ENCODE data around the gene FNBP1.

FNBP1 gene

DNA sequence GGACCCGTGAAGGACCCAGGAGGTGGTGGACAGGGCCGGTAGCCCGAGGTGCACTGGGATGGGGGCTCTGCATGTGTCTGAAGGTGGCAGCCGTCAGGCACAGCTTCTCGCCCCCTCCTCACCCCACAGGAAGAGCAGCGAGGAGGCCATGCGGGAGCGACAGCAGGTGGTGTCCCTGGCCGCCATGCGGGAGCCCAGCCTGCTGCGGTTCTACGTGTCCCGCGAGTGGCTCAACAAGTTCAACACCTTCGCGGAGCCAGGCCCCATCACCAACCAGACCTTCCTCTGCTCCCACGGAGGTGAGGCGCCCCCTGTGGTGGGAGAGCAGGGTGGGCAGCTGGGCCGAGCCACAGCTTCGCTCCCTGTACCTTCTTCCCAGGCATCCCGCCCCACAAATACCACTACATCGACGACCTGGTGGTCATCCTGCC is 167.8 kb downstream of the FNBP1 start:
- DNase-seq (ENCODE audit: low spot score): no peak

DNA sequence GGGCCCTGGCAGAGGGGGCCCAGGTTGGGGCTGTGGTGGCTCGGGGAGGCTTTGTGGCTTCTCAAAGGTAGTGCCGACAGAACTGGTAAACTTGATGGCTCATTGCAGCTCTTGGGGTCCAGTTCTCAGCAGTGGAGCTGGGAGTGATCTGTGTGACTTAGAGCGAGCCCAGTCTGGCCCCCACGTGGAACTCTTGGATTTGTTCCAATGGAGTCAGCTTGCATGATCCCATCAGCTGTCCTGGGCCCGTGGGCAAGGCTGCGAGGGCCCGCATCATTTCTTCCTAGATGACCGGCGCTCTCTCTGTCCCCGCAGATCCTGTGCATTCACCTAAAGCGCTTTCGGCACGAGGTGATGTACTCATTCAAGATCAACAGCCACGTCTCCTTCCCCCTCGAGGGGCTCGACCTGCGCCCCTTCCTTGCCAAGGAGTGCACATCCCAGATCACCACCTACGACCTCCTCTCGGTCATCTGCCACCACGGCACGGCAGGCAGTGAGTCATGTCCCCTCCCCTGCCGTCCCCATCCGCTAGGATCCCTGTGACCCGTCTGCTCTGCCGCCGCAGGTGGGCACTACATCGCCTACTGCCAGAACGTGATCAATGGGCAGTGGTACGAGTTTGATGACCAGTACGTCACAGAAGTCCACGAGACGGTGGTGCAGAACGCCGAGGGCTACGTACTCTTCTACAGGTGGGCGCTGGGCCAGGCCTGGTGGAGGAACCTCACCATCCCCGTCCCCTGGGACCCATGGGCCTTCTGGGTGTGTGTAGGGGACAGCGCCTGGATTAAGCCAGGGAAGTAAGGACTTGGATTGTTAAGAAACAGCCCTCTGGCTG is 168.5 kb downstream of the FNBP1 start:
- no peak for DNase-seq (ENCODE audit: low spot score)

DNA sequence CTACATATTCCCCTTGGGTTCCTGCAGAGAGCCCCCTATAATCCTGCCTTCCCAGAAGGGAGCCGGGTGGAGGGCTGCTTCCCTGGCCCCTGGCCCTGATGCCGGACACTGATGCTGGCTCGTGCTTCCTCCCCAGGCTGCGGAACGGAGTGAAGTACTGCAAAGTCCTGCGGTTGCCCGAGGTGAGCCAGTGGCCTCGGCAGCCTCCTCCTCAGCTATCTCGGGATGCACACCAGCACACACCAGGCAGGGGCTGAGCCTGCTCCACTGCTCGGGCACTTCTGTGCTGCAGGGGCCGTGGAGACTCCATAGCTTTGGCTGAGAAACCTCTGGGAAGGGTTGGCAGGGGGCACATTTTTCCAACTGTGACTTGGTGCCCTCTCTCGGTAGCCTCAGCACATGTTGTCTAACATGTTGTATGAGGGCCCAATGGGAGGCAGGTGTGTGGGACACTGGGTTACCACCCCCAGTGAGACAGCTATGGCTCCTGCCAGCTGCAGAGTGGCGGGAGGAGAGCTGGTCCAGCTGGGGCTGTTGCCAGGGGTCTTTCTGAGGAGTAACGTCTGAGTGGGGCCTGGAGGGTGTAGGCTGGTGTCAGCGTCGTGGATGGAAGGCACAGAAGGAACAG is 169.3 kb downstream of the FNBP1 start:
- DNase-seq (ENCODE audit: low spot score): no peak

DNA sequence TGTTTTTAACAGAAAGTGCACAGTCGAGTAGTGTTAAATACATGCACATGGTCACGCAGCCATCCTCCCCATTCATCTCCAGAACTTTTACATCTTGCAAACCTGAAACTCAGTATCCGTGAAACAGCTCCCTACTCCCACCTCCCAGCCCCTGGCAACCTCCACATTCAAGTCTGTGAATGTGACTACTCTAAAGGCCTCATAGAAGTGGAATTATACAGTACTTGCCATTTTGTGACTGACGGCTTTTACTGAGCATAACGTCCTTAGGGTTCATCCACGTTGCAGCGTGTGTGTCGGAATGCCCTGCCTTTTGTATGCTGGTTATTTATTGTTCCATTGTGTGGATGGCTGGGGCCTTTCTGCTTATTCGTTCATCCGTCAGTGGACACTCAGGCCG is 171.9 kb downstream of the FNBP1 start:
- DNase-seq (ENCODE audit: low spot score): no peak

DNA sequence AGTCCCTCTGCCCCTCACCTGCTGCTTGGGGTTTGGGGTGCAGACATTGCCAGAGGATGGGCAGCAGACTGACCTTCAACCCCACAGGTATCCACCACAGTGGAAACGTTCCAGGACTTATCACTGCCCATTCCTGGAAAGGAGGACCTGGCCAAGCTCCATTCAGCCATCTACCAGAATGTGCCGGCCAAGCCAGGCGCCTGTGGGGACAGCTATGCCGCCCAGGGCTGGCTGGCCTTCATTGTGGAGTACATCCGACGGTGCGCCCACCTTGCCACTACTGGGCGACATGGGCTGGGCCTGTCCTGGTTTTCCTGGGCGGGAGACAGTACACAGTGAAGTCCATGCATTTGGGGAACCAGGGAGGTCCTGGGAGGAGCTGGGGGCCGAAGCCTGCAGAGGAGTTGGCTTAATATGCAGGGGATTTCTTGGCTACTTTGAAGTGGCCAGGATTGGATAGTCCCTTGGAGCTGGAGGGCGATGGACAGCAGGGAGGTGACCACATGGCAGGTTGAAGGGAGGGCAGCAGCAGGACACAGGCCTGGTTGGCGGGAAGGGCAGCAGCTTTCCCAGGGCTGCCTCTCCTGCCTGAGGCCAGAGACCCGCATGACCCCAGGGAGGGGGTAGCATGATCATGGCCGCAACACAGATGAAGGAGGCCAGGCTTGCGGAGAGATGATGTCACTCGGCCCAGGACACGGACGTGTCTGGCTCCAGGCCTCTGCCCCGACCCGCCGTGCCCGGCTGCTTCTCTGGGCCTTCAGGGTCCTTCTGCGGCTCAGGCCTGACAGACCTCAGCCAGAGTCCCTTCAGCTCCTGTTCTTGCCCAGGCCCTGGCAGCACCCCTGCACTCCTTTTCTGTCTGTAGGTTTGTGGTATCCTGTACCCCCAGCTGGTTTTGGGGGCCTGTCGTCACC is 173.1 kb downstream of the FNBP1 start:
- no peak for DNase-seq (ENCODE audit: low spot score)

DNA sequence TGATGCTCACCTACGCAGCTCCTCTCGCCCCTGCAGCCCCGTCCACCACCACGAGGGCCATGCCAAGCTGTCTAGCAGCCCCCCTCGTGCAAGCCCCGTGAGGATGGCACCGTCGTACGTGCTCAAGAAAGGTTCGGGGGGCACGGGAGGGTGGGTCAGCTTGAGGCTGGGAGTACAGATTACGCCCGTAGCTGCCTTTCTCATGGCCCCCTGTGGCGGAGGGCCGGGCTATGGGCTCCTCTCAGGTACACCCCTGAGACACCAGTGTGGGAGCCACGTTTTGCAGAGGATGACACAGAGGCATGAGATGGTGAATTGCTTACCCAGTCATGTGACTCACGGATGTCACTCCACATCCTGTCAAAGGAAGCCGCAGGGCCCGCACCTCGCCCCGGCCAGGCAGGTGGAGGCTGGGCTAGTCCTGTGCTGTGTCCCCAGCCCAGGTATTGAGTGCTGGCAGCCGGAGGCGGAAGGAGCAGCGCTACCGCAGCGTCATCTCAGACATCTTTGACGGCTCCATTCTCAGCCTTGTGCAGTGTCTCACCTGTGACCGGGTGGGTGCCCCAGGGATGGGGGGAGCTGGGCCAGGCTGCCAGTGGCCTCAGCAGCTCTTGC is 174.0 kb downstream of the FNBP1 start:
- no peak for DNase-seq (ENCODE audit: low spot score)

DNA sequence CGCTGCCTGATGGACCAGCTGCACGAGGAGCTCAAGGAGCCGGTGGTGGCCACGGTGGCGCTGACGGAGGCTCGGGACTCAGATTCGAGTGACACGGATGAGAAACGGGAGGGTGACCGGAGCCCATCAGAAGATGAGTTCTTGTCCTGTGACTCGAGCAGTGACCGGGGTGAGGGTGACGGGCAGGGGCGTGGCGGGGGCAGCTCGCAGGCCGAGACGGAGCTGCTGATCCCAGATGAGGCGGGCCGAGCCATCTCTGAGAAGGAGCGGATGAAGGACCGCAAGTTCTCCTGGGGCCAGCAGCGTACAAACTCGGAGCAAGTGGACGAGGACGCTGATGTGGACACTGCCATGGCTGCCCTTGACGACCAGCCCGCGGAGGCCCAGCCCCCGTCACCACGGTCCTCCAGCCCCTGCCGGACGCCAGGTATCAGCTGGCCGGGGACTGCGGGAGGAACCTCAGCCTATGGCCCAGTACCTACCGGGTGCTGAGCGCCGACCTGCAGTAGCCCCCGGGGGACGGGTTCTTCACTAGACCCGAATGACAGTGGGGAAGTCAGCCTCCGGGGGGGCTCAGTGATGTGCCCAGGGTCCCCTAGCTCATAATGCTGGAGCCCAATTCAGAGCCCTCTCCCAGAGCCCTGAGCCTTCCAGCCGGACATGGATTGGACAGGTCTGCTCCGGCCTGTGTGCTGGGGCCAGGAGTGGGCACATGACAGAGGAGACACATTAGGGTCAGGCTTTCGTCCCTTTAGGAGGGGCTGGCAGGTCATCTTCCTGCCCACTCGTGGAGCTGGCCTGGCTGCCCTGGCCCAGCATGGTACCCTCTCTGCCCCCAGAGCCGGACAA is 174.7 kb downstream of the FNBP1 start:
- no peak for DNase-seq (ENCODE audit: low spot score)

DNA sequence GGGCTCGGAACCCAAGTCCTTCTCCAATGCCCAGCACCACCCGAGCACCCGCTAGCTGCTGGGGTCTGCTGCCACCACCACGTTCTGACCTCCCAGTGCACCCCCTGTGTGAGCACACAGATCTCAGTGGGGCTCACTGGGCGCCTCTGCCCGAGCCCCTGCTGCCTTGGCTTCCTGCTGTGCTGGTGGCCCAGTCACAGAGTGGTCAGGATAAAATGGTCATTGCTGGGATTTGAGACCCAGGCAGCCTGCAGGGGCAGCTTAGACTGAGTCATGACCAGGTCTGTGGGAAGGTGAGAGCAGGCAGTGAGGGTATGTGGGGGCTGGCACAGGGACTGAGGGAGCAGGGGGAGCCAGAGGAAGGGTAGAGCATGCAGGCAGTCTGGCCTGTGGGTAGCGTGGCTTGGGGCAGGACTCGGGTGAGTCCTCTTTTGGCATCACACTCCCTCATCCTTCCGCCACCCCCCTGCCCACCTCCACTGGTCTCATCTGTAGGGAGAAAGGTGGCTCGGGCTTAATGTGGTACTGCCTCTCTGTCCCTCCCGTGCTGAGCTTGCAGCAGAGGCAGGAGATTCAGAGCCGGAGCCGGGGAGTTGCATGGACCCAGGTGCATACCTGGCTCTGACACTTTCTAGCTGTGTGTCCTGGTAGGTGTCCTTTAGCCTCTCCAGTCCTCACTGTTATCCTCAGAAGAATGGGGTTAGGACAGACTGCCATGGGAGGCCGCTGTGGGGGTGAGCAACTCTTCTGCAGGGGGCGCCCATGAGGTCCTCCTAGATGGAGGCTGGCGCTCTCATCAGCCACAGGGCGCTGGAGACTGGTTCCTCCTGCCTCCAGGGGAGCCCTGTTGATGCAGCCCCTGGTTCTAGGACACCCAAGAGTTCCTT is 175.6 kb downstream of the FNBP1 start:
- DNase-seq (ENCODE audit: low spot score): no peak

DNA sequence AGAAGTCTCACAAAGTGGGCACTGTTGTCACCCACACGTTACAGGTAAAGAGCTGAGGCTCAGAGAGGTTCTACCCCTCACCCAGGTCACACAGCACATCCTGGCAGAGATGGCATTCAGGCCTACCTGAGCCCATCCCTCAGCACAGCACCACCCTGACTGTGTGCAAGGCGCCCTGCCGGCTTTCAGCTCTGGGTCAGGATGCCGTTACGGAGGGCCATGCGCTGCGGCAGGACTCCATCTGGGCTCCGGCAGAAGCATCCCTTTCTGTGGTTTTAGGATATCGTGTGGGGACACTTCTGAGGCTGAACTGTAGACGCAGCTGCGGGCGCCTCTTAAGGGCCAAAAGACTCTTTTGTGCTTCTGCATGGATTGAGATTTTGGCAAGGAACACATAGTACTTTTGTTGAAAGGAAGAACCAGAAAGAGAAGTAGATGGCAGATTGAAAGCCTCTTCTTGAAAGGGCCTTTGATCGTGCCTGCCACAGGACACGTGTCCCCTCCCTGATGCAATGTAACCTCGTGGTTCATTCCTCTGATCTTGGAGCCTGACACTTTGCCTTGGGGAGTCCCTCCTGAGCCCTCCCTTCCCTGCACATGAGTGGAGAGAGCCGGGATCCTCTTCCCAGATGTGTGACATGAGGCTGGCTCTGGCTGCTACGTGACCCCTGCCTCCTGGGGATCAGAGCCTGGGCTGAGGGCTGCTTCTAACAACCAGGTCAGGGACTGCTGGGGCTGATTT is 176.4 kb downstream of the FNBP1 start:
- DNase-seq (ENCODE audit: low spot score): no peak

DNA sequence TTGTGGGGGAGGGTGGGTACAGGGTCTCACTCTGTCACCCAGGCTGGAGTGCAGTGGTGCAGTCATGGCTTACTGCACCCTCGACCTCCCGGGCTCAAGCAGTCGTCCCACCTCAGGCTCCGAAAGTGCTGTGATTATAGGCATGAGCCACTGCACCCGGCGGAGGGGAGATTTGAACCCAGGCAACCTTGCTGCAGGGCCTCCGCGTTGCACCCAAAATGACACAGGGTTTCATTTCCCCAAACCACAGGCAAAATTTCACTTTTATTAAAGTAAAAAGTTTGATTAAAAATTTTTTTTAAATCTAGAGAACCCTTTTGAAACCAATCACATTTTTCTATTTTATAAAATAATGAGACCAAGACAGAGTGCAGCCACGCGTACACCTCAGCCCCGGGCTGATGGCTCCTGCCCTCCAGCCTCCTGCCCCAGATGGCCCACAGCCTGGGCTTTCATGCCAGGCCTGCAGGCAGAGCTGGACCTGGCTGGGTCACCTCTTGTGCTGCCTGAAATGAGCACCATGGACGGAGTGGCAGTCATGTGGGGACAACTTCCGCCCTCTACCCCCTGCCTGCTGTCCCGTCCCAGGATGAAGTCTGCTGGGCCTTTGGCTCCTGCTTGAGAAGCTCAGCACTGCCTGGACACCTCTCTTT is 177.2 kb downstream of the FNBP1 start:
- no peak for DNase-seq (ENCODE audit: low spot score)

DNA sequence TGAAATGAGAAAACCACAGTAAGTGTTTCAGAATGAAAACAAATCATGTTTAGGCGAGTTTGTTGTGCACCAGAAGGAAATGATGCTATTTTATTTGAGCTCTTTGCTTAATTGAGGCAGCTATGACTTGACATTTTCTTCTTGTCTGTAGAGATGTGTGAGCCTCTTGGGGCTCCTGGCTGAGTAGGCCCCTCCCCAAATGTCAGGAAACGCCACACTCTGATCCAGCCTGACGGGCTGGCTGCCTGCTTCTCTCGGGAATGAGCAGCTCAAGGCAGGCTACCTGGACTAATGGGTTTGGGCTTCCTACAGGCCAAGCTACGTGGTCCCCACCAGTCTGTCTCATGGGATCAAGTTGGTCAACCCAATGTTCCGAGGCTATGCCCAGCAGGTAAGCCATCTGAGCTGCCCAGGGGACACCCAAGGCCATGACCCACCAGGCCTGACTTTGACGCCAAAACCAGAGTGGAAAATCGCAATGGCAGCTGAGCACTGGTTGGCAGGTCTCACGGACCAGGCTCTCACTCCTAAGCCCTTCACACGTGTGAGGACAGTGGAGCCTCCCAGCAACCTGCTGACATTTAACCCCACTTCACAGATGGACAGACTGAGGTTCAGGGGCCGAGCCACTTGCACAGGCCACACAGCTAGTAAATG is 177.9 kb downstream of the FNBP1 start:
- DNase-seq (ENCODE audit: low spot score): no peak

DNA sequence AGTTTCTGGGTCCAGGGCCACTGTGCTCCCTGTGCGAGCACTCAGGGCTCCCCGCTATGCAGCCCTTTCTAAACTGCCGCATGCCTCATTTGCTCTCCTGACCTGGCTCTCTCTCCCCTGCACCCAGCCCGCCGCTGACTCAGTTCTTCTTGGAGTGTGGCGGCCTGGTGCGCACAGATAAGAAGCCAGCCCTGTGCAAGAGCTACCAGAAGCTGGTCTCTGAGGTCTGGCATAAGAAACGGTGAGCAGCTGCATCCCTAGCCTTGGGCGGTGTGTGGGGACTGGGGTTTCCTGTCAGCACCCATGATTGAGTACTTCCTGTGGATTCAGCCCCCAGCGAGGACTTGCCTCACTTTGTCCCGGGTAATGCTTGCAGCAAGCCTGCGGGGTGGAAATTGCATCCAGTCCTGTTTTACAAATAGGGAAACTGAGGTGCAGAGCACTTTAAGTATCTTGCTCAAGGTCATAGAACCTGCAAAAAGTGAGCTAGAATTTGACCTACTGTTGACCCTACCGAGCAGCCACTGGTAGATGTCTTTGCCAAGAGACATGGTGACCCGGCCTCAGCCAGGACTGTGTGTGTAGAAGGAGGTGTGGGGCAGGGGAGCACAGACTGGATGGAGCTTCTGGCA is 179.8 kb downstream of the FNBP1 start:
- DNase-seq (ENCODE audit: low spot score): peak; percentile 55

DNA sequence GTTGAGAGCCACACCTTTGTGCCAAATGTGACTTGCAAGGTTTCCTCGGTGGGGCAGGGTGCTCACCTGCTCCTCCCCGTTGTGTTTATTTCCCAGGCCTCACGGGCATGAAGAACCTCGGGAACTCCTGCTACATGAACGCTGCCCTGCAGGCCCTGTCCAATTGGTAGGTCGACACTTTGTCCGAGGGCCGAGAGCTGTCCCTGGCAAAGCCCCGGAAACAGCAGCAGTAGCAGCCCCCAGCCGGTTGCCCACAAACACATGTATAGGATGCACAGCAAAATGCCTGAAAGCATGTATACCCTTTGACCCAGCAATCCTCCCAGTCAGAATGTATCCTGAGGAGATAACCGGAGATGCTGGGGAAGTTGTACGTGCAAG is 181.6 kb downstream of the FNBP1 start:
- DNase-seq (ENCODE audit: low spot score): no peak

DNA sequence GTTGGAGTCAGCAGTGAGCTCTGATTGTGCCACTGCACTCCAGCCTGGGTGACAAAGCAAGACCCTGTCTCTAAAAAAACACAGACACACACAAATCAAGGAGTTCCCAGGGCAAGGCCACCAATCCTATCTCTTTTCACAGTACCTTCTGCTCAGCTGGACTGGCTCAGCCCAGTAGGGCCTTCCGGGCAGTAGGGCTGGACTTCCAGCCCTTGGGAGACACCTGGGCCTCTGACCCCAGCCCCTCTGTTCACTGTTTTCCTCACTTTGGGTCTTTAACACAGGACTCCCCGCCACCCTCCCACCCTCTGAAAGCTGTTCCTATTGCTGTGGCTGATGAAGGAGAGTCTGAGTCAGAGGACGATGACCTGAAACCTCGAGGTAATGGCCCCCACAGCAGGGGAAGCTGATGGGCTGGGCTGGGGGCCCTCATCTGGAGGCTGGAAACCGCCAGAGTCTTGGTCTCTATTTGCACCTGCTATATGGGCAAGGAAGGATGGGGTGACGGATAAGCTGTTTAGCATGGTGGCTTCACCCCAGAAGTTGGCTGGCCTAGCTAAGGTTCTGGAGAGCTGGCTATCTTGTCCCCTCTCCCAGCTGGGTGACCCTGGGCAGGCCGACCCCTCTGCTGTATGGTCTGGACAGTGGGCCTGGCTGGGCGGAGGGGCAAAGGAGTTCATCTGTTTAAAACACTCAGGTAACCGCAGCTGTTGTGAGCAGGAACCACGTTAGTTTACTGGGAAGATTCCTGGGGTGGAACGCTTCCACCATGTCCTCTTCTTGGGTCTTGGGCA is 182.1 kb downstream of the FNBP1 start:
- DNase-seq (ENCODE audit: low spot score): no peak

DNA sequence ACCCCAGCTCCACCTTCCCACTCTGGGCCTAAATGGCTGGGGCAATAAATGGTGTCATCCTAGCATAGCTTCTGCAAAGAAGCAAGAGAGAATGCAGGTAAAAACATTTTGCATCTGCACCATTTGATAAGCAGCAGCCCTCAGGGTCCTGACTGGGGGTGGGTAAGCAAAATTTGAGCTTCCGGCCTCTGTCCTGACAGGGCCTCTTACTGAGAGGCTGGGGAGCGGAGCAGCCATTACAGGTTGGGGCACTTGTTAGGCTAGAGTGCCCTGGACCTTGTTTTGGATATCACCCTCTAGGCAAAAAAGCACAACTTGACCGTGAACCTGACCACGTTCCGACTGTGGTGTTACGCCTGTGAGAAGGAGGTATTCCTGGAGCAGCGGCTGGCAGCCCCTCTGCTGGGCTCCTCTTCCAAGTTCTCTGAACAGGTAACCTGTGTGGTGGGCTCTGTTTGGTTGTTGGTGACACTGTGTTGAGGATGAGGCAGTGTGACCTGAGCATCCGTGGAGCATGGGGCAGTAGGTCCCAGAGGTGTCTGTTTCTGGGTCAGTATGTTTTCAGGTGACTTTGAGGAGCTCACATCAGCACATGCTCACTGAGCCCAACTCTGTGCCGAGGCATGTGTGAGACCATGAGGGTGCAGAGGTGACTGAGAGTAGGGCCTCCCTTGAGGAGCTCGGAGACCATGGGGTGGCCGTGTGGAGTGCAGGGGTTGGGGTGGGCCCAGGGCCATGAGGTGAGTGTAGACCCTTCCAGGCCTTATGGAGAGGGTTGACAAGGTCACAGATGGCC is 184.6 kb downstream of the FNBP1 start:
- DNase-seq (ENCODE audit: low spot score): no peak

DNA sequence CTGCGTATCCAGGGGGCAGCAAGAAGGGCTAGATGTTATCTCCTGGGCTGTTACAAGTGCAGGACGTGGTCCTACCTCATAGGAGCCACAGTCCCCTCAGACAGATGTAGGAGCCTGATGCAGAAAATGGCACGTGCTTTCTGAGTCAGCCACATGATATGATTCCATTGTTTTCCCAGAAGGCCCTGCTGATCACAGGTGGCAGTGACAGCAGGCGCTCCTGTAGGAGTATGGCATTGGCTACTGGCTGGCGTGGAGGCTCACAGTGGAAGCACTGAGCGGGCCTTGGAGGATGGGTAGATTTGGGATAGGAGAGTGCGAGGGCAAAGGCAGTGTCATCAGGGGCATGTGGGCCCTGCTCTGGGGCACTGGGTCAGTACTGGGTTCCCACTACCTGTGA is 185.8 kb downstream of the FNBP1 start:
- no peak for DNase-seq (ENCODE audit: low spot score)
